K562 (cell line): ENCODE results near the gene TXNDC15. TPM values are rescaled to one million over a fixed set of nuclear protein-coding genes. Genes with fewer than 3 reads are reported as not detected.

Experiments used
- ATF2 ChIP-seq: sonication (generic); formaldehyde crosslinking; IDR thresholded peaks from 2 replicates; pipeline ENCODE4 v1.8.1; 2022; ENCODE audit warnings: missing genetic modification reagents
- CBX1 ChIP-seq: sonication (generic); IDR thresholded peaks from 2 replicates; pipeline ENCODE4 v1.6.1; 2016; ENCODE audit warnings: antibody characterized with exemption, low read depth, mild to moderate bottlenecking
- FUS ChIP-seq: fragments of 200-400 bp; formaldehyde crosslinking; optimal IDR thresholded peaks from 2 replicates; pipeline ENCODE3; 2017; ENCODE audit warnings: low read depth, low read length
- GMEB1 ChIP-seq: fragments of 250-450 bp; sonication (Bioruptor Pico); IDR thresholded peaks from 2 replicates; pipeline ENCODE4 v1.4.0; 2020; ENCODE audit warnings: mild to moderate bottlenecking
- JUND ChIP-seq, 2 experiments: IDR thresholded peaks; 2 replicates in 1 of 2; 3 replicates in 1 of 2; pipeline ENCODE4 v1.6.1; 2011; ENCODE audit warnings: borderline replicate concordance in 2 of 2, low read depth in 2 of 2, low read length in 2 of 2, improper control_type of control experiment in 1 of 2, missing biosample characterization in 1 of 2, missing genetic modification characterization in 1 of 2, missing genetic modification reagents in 1 of 2
- KDM1A ChIP-seq, 2 experiments: fragments of 450-650 bp; IDR thresholded peaks; 2 replicates each; pipeline ENCODE4 v1.6.1; 2016; ENCODE audit warnings: mild to moderate bottlenecking in 2 of 2
- OTX1 ChIP-seq: fragments of 450-650 bp; formaldehyde crosslinking; IDR thresholded peaks from 2 replicates; pipeline ENCODE4 v1.4.0; 2022; ENCODE audit warnings: mild to moderate bottlenecking
- PHF20 ChIP-seq: fragments of 450-650 bp; IDR thresholded peaks from 2 replicates; pipeline ENCODE4 v1.6.1; 2018; ENCODE audit not compliant: partially characterized antibody
- PHF8 ChIP-seq: fragments of 200-600 bp; sonication (generic); IDR thresholded peaks from 2 replicates; pipeline ENCODE4 v1.6.1; 2012; ENCODE audit warnings: mixed run types, mild to moderate bottlenecking, inconsistent platforms, low read length, moderate library complexity, borderline replicate concordance
- RBM15 ChIP-seq: fragments of 200-400 bp; formaldehyde crosslinking; IDR thresholded peaks from 2 replicates; pipeline ENCODE4 v1.6.1; 2018; ENCODE audit warnings: mild to moderate bottlenecking, low read length, moderate library complexity; ENCODE audit not compliant: insufficient read depth
- SRSF9 ChIP-seq: fragments of 200-400 bp; formaldehyde crosslinking; IDR thresholded peaks from 2 replicates; pipeline ENCODE4 v1.6.1; 2017; ENCODE audit warnings: low read depth, low read length, borderline replicate concordance
- YY1 ChIP-seq, 3 experiments: IDR thresholded peaks; 2 replicates each; pipeline ENCODE4 v1.6.1; 2011; ENCODE audit warnings: low read length in 2 of 3, mild to moderate bottlenecking in 2 of 3, moderate library complexity in 2 of 3, borderline replicate concordance in 1 of 3, control low read depth in 1 of 3, low read depth in 1 of 3; ENCODE audit not compliant: insufficient read depth in 3 of 3, insufficient replicate concordance in 2 of 3, control insufficient read depth in 1 of 3, insufficient read length in 1 of 3; ENCODE audit errors: extremely low read depth in 1 of 3
- ZKSCAN1 ChIP-seq: fragments of 150-350 bp; IDR thresholded peaks from 2 replicates; pipeline ENCODE4 v1.6.1; 2016; ENCODE audit warnings: low read depth, low read length
- ZNF184 ChIP-seq: sonication (generic); formaldehyde crosslinking; IDR thresholded peaks from 2 replicates; pipeline ENCODE4 v1.5.0; 2020; ENCODE audit warnings: missing genetic modification reagents
- ZNF512 ChIP-seq: IDR thresholded peaks from 2 replicates; pipeline ENCODE4 v1.6.1; 2016; ENCODE audit warnings: missing genetic modification characterization, missing compliant biosample characterization
- ZNF766 ChIP-seq: fragments of 200-800 bp; sonication (Bioruptor generic); conservative IDR thresholded peaks from 2 replicates; pipeline ENCODE4 v1.6.1; 2016; ENCODE audit warnings: missing genetic modification characterization, missing compliant biosample characterization
- polyA plus RNA-seq, 8 experiments: library from polyadenylated mRNA; depleted of rRNA in 4 of 8; stranded (reverse) in 5 of 8; unstranded in 3 of 8; fragments of >200 nt; fragmentation: Nextera tagmentation in 2 of 8; fragmentation: Illumina TruSeq in 1 of 8; extraction: Ambion mirVana in 2 of 8; extraction: Trizol in 1 of 8; gene quantifications; 2 replicates each; pipeline versions ENCODE4 v1.2.1 to v1.2.3, GENCODE V29; 2011 to 2014; ENCODE audit warnings: inconsistent platforms in 1 of 8, missing spikeins in 1 of 8
- total RNA-seq, 7 experiments: library from RNA; depleted of rRNA in 6 of 7; stranded (reverse); fragments of >200 nt in 6 of 7; fragmentation: Illumina TruSeq in 2 of 7; extraction: Trizol in 2 of 7; gene quantifications; 2 replicates each; pipeline versions ENCODE4 v1.2.1 to v1.2.3, GENCODE V29; 2011 to 2021; ENCODE audit warnings: low replicate concordance in 1 of 7
- TF ChIP-seq, protein P1 (sequence below): fragments of 450-650 bp; IDR thresholded peaks from 2 replicates; pipeline ENCODE4 v1.6.1; 2018; ENCODE audit not compliant: partially characterized antibody

The TXNDC15 gene
- total and polyA plus RNA-seq, 9 of the 15 experiments (the other 6 are each of a cell fraction or from before 2014, with no cell fraction given): 3.0 to 15.4 (median 12.3) TPM

- no peak for TF ChIP-seq ZNF512 (tag)
- no peak for TF ChIP-seq FUS
- 0 out of 2 replicates have a peak, but pooled peaks have one; percentile 67 for TF ChIP-seq OTX1
- no peak for TF ChIP-seq ZKSCAN1
- TF ChIP-seq PHF20: peak; percentile 63
- no peak for TF ChIP-seq ZNF184 (CRISPR knock-in tag)
- TF ChIP-seq SRSF9: no peak
- peak; percentile 92; the same call in 1 of the 2 replicates for TF ChIP-seq PHF8
- TF ChIP-seq, protein P1, sequence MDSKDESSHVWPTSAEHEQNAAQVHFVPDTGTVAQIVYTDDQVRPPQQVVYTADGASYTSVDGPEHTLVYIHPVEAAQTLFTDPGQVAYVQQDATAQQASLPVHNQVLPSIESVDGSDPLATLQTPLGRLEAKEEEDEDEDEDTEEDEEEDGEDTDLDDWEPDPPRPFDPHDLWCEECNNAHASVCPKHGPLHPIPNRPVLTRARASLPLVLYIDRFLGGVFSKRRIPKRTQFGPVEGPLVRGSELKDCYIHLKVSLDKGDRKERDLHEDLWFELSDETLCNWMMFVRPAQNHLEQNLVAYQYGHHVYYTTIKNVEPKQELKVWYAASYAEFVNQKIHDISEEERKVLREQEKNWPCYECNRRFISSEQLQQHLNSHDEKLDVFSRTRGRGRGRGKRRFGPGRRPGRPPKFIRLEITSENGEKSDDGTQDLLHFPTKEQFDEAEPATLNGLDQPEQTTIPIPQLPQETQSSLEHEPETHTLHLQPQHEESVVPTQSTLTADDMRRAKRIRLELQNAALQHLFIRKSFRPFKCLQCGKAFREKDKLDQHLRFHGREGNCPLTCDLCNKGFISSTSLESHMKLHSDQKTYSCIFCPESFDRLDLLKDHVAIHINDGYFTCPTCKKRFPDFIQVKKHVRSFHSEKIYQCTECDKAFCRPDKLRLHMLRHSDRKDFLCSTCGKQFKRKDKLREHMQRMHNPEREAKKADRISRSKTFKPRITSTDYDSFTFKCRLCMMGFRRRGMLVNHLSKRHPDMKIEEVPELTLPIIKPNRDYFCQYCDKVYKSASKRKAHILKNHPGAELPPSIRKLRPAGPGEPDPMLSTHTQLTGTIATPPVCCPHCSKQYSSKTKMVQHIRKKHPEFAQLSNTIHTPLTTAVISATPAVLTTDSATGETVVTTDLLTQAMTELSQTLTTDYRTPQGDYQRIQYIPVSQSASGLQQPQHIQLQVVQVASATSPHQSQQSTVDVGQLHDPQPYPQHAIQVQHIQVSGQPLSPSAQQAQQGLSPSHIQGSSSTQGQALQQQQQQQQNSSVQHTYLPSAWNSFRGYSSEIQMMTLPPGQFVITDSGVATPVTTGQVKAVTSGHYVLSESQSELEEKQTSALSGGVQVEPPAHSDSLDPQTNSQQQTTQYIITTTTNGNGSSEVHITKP: no peak
- TF ChIP-seq RBM15: no peak
- peak; percentile 53; the same call in 1 of the 2 replicates for TF ChIP-seq JUND (IDR thresholded peaks at IDR 0.05; ENCODE audit: borderline replicate concordance, low read depth, low read length)
- TF ChIP-seq JUND (tag; IDR thresholded peaks at IDR 0.05; ENCODE audit: borderline replicate concordance, low read depth, low read length): no peak; the same call in 2 of the 3 replicates
- TF ChIP-seq ZNF766 (CRISPR knock-in tag): peak; percentile 93
- peak in 1 of 2 experiments; percentile 17; a peak in 1 of 4 replicates for TF ChIP-seq KDM1A (IDR thresholded peaks at IDR 0.05)
- TF ChIP-seq YY1 (IDR thresholded peaks at IDR 0.05; ENCODE audit: borderline replicate concordance in 1 of 3, control insufficient read depth in 1 of 3, extremely low read depth in 1 of 3, insufficient read depth in 3 of 3, insufficient read length in 1 of 3, insufficient replicate concordance in 2 of 3, low read depth in 1 of 3, low read length in 2 of 3): peak; percentile 100
- TF ChIP-seq ATF2 (CRISPR knock-in tag): no peak
- TF ChIP-seq CBX1: peak; percentile 80; the same call in 1 of the 2 replicates
- peak; percentile 59 for TF ChIP-seq GMEB1
Measured at GRCh38 chr5:134873987-134874830, at the start of gene TXNDC15 (continued).
